GM18867 (cell line): ENCODE results near the gene SMNDC1.
A peak's percentile ranks its signal among the peaks of the same experiment; 100 is the strongest.

Source experiments
- ATAC-seq: cut with Tn5 transposase; IDR thresholded peaks from one replicate; pipeline ENCODE4 v1.9.1; 2021; ENCODE audit warnings: mild to moderate bottlenecking, moderate library complexity; ENCODE audit not compliant: unreplicated experiment

SMNDC1 gene

GRCh38 chr10:110327262-110327914, 22.7 kb upstream of the SMNDC1 start:
- no peak for ATAC-seq

GRCh38 chr10:110326351-110327032, 21.8 kb upstream of the SMNDC1 start:
- ATAC-seq: no peak

DNA sequence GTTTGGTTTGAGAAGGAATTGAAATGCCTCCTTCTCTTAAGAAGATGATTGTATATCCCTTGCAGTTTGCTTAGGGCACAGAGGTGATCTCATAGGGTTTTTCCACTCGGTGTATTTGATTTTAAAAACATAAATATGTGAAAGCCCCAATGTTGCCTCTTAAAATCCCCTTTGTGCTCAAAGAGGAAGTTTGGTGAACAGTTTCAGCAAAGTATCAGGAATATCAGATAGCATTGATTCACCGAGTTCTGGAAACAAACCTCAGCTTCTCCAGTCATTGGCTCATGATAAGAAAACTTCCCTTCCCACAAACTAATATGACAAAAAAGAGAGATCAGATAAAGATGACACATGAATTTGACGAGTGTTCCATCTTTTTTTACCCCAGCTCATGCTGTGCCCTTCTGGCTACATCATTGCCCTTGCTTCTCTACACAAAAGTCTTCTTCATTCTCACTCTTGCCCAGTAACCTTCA, 20.1 kb upstream of the SMNDC1 start:
- peak; percentile 47 for ATAC-seq

DNA sequence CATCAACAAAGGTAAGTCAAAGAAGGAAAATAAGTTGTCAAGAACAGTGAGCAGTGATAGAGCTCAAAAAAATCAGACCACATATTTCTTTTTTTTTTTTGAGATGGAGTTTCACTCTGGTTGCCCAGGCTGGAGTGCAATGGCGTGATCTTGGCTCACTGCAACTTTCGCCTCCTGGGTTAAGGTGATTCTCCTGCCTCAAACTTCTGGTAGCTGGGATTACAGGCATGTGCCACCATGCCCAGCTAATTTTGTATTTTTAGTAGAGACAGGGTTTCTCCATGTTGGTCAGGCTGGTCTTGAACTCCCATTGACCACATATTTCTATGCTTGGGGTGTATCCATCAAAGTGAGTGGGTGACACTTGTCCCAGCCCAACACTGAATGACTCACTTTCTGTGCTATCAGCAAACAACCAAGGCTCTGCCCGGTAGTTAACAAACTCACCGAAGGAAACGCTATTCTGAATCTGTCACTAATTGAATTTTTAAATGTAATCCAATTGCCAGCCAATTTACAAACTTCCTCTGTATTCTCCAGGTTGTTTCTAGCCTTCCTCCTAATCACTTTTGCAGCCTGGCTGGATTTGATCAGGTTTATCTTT, 19.6 kb upstream of the SMNDC1 start:
- ATAC-seq: peak; percentile 68

DNA sequence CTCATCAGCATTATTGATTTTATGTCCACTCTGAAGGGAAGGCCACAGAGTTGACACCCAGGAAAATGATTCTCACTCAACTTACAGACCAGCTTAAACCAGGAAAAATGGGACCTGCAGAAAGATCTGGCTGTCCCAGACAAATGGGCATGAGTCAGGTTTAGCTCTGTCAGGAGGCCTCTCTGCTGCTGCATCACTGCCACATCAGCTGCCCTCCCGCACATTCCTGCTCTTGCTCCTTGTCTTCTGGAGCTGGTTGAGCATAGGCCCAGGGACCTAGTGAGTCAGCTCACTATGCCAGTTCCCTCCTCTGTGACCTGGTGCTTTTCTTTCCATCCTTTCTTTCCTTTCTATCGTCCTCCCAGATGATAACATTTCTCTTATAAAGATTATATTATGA, 18.8 kb upstream of the SMNDC1 start:
- ATAC-seq: no peak

DNA sequence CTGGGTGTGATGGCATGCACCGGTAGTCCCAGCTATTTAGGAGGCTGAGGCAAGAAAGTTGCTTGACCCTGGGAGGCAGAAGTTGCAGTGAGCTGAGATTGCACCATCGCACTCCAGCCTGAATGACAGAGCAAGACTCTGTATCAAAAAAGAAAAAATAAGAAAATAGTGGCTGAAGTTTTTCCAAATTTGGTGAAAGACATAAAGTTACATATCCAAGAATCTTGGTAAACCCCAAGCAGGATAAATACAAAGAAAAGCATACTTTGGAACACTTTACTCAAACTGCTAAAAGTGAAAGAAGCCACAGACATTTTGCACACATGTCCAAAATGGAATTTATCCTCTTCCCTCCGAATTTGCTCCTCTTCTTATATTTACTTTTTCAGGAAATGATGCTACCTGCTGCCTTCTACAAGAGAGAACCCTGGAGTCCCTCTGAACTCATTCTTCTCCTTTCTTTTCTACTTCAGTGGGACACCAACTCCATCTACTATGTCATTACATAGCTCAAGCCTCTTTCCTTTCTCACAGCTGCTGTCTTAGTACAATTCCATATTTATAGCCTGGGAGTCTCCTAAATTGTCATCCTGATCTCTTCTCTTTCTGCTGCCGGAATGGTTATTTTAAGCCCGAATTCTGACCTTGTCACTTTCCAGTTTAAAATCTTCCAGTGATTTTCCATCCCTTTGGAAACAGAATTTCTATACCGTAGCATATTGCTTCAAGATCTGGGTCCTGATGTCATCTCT, 17.3 kb upstream of the SMNDC1 start:
- no peak for ATAC-seq

- ATAC-seq: peak; percentile 78
Observed at GRCh38 chr10:110317866-110318850, 13.4 kb upstream of the SMNDC1 start.

DNA sequence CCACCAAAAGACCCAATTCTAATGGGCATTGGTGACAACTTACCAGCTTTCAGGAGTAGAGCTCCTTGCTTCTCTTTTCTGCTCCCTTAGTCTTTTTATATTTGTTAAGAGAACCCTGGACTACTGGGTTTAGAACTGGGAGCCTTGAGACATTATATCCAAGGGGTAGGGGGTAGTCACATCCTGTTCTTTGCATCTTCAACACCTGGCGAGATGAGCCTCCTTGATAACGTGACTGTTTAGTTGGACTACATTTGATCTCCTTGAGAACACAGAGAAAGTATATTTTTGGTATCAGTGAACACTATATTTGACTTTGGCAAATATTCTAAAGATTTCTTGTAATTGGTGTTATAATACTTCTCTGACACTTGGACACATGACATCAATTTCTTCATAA, 9.0 kb upstream of the SMNDC1 start:
- no peak for ATAC-seq

GRCh38 chr10:110312206-110312605, 7.5 kb upstream of the SMNDC1 start:
- ATAC-seq: no peak

- ATAC-seq: peak; percentile 69
Observed at GRCh38 chr10:110311357-110311949, 6.7 kb upstream of the SMNDC1 start.

- ATAC-seq: no peak
Observed at GRCh38 chr10:110310741-110311140, 6.0 kb upstream of the SMNDC1 start.

GRCh38 chr10:110307805-110308204, 3.1 kb upstream of the SMNDC1 start:
- no peak for ATAC-seq

GRCh38 chr10:110306452-110306768, 1.7 kb upstream of the SMNDC1 start:
- ATAC-seq: no peak

- peak; percentile 56 for ATAC-seq
Observed at GRCh38 chr10:110305767-110306451, 1.2 kb upstream of the SMNDC1 start.

DNA sequence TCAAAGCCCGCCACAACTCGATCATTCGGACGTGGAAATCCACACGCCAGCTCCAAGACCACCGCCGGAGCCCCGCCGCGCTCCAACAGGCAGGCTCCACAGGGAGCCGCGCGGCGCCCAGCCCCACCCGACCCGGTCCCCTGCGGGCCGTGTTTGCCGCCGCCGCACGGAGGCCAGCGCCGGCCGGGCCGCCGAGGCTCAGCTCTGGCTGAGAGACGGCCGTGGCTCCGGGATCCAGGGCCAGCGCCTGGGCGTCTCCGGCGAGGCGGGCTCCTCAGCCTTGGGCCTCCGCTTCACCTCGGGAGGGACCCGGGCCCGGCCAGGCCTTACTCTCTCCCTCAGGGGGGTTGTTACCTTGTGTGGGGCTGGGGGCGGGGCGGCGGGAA, 333 bp downstream of the SMNDC1 start:
- ATAC-seq: peak; percentile 36

DNA sequence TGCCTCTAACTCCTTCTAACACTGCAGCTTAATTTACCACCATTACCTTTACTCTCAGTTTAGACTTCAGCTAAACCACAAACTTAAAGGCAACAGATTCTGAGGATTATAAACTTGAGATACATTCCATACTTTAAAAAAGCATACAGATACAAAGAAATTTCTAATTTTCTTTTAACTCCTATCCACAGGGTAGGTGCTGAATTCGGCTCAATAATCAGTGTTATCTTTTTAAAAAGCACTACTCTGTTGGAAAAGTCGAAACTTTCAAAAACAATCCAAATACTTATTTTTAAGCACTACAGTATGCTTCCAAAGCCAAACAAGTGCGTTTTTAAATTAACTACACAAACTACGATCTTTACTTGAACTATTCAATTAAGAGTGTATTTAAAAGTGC, 1.0 kb downstream of the SMNDC1 start:
- ATAC-seq: no peak

DNA sequence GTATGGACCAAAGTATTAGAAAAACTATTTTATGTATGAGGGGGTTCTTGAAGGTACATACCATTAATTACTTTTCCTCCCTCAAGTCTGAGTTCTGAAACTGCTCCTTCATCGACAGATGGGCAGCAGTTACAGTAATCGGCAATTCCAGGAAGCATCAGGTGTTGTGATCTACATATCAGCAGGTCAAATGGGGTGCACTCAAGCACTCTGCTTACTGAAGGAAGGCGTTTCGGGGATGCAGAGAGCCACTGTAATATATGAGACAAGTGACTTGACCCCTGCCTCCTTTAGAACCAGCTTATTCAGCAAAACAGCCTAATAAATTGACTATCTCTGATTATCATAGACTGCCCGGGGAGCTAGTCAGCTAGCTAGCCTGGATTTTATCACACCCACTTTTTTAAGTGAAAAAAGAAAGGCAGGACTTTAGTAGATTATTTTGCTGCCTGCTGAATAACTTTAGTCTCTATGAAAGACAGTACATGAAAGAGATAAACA, 4.2 kb downstream of the SMNDC1 start:
- no peak for ATAC-seq

GRCh38 chr10:110296966-110297365, 7.8 kb downstream of the SMNDC1 start:
- no peak for ATAC-seq

DNA sequence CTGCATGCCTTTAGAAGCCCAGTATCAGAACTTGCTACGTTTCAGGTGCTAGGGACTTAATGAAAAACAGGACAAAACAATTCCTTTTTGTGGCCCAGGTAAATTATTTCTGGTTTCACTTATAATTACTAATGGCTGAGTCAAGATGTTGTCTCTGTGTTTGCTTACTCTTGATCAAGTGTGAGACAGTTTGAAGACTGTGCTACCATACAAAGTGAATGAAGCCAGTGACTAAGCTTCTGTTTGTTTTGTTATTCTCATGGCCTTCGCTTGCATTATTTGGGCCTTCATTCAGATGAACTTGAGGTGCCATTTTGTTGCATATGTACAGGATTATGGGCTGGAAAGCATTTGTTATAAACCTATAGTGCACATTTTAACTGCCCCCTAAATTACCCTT, 17.9 kb downstream of the SMNDC1 start:
- no peak for ATAC-seq
